Measurements from ENCODE around the gene ENTPD7. TPM values are rescaled to one million over a fixed set of nuclear protein-coding genes. Genes with fewer than 3 reads are reported as not detected.

Gene ENTPD7
- total and polyA plus RNA-seq, 10 donors = 0.48 to 17.5 (median 11.8) TPM

DNA sequence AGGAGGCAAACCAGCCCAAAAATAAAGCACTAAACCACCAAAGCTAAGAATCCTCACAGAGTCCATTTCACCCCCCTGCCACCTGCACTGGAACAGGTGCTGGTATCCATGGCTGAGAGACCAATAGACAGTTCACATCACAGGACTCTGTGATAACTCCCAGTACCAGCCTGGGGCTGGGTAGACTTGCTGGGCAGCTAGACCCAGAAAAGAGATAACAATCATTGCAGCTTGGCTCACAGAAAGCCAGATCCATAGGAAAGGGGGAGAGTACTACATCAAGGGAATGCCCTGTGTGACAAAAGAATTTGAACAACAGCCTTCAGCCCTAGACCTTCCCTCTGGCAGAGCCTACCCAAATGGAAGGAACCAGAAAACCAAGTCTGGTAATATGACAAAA is 25.5 kb upstream of the ENTPD7 start:
- DNase-seq = no peak
- H3K4me1 ChIP-seq = no peaks in the 10 kb centered on the region
- intact Hi-C loops (cut with DNase I; ENCODE audit: low total_unique reads) = no loop called here

GRCh38 chr10:99647601-99648151 is 11.6 kb upstream of the ENTPD7 start:
- Histone ChIP-seq H3K27me3 (replicated peaks in 1 of 7) (peaks cover 0 to 10% (median 0%) of the 10 kb centered on the region in 7 donors), H3K36me3 (no peaks in the 10 kb centered on the region), H3K27ac (no peak overlapping the region), H3K4me3 (no peak overlapping the region), H3K4me1 (no peaks in the 10 kb centered on the region), H3K9me3 (peaks cover 0 to 7% (median 0%) of the 10 kb centered on the region in 8 donors)
- DNase-seq = no peak
- intact Hi-C loops (cut with DNase I; ENCODE audit: low total_unique reads) = no loop called here
- WGBS, 5 donors = 90 to 99% (median 94%) methylated on average over 2 of the region's 2 CpGs
- TF ChIP-seq POLR2A (IDR thresholded peaks at IDR 0.05) (no peak), POLR2AphosphoS5 (IDR thresholded peaks at IDR 0.05) (no peak), CTCF (IDR thresholded peaks at IDR 0.05 in 8 of 11, conservative IDR thresholded peaks at IDR 0.05 in 3 of 11) (no peak)

More for the DNA sequence above, 25.5 kb upstream of the ENTPD7 start:
- no peak overlapping the region for H3K27ac ChIP-seq
- H3K27me3 ChIP-seq (replicated peaks in 1 of 7) = peaks cover 0 to 14% (median 0%) of the 10 kb centered on the region in 7 donors
- no peak overlapping the region for H3K4me3 ChIP-seq
- no peaks in the 10 kb centered on the region for H3K36me3 ChIP-seq
- no peaks in the 10 kb centered on the region for H3K9me3 ChIP-seq
- TF ChIP-seq POLR2A (IDR thresholded peaks at IDR 0.05) = no peak
- TF ChIP-seq CTCF (IDR thresholded peaks at IDR 0.05 in 8 of 11, conservative IDR thresholded peaks at IDR 0.05 in 3 of 11) = no peak
- no peak for TF ChIP-seq POLR2AphosphoS5 (IDR thresholded peaks at IDR 0.05)

- TF ChIP-seq CTCF (IDR thresholded peaks at IDR 0.05 in 8 of 11, conservative IDR thresholded peaks at IDR 0.05 in 3 of 11) (no peak), POLR2AphosphoS5 (IDR thresholded peaks at IDR 0.05) (no peak), POLR2A (IDR thresholded peaks at IDR 0.05) (no peak)
- no peak overlapping the region for H3K4me3 ChIP-seq
- no peaks in the 10 kb centered on the region for H3K36me3 ChIP-seq
- peaks cover 0 to 7% (median 0%) of the 10 kb centered on the region in 8 donors for H3K9me3 ChIP-seq
- intact Hi-C loops (cut with DNase I; ENCODE audit: low total_unique reads) = no loop called here
- peaks cover 0 to 10% (median 0%) of the 10 kb centered on the region in 7 donors for H3K27me3 ChIP-seq (replicated peaks in 1 of 7)
- DNase-seq = no peak
- WGBS, 5 donors = 0 to 23% (median 0%) methylated on average over 1 of the region's 1 CpG
- H3K4me1 ChIP-seq = no peaks in the 10 kb centered on the region
- no peak overlapping the region for H3K27ac ChIP-seq
These were observed 10.6 kb upstream of the ENTPD7 start for GRCh38 chr10:99648717-99649116.

DNA sequence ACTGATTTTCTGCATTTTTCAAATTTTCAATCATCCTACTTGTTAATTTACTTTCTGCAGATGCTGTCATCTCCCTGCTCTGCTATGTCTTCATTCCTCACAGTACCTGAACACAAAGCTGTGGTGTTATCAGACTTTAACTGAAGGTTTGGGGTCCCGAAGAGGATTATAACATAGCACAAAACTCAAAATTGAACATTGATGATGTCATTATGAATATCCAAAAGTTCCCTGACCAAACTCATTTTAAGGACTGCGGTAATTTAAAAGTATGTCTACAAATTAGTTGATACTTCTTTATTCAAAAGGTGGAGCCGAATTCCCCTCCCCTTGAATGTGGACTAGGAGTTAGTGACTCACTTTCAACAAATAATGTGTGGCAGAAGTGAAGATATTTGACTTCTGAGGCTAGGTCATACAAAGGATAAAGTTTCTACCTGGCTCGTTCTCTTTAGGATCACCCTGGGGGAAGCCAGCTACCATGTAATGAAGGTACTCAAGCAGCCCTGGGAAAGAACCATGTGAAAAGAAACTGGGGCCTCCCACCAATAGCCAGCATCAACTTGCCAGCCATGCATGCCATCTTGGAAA is 6.4 kb upstream of the ENTPD7 start:
- Histone ChIP-seq H3K27ac (no peak overlapping the region), H3K4me1 (peaks cover 0 to 26% (median under 1%) of the 10 kb centered on the region in 6 donors), H3K9me3 (no peaks in the 10 kb centered on the region), H3K27me3 (replicated peaks in 1 of 7) (peaks cover 0 to 7% (median 0%) of the 10 kb centered on the region in 7 donors), H3K36me3 (no peaks in the 10 kb centered on the region), H3K4me3 (no peak overlapping the region)
- TF ChIP-seq CTCF (IDR thresholded peaks at IDR 0.05 in 8 of 11, conservative IDR thresholded peaks at IDR 0.05 in 3 of 11) (no peak), POLR2A (IDR thresholded peaks at IDR 0.05) (no peak), POLR2AphosphoS5 (IDR thresholded peaks at IDR 0.05) (no peak)
- intact Hi-C loops (cut with DNase I; ENCODE audit: low total_unique reads) = no loop called here
- WGBS, 5 donors = 86 to 95% (median 87%) methylated on average over 4 of the region's 4 CpGs
- DNase-seq = no peak
